OCI-LY3 (cell line): Measurements from ENCODE around the gene KIF15.

Experiments
- CTCF ChIP-seq: fragments of 200-600, 300-600 bp; sonication (generic); IDR thresholded peaks from 2 replicates; pipeline ENCODE4 v1.5.1; 2014; ENCODE audit warnings: antibody characterized with exemption, low read length, low read depth
- EZH2phosphoT487 ChIP-seq: fragments of 200-600 bp; shearing (Covaris generic); IDR thresholded peaks from 2 replicates; pipeline ENCODE4 v1.6.1; 2018; ENCODE audit warnings: antibody characterized with exemption, mixed run types, low read depth

- TF ChIP-seq CTCF (no peak), EZH2phosphoT487 (no peak)
Measured at GRCh38 chr3:44845528-44846520, 84.2 kb downstream of the KIF15 start.
